ENCODE measurements around the gene BMP5.
"Not testable (repeated sequence)": the region's sequence is repeated elsewhere in the genome, so short reads cannot be mapped to it uniquely, and the experiment has no call there.

BMP5 gene

DNA sequence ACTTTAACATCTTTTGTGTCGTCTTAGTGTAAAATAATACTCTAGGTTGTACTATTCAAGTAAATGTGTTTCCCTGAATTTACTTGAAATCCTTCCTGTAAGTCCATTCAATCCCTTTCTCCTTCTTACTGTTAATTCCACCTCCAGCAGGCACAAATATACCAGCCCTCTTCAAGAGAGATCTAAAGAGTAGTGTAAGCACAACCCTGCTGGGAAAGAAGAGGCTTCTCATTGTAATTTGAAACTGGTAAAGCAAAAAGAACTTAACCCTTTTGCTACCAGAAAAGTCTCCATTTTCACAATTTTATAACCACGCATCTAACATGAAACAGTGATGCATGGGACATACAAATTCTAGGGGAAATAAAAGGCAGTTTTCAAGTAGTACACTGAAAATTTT, at the start of gene BMP5:
Gene BMP5 (minus strand): TSS at position 191 of the 400 bp plus-strand sequence. CDS start 725 bp downstream, outside the sequence.
- DNase-seq, result no peak

GRCh38 chr6:55922406-55922805, 47.0 kb upstream of the BMP5 start:
- no peak for DNase-seq

GRCh38 chr6:55919716-55920308, 44.4 kb upstream of the BMP5 start:
- DNase-seq, result no peak

DNA sequence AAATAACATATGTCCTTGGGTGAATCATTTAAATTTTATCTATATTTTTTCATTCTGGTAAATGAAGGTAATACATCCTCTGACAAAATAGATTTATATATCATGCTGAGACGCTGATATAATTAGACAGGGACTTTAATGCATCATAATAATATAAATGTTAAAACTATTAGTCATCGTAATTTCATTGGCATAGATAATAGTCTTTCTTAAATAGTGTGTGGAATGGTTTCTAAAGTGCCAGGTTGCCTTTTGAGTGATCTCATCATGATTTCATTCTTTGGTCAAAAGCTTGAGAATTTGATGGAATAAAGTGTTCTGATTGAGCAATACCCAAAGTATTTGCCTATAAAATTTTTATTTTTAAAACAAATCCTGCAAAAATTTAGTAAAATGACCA, 43.2 kb upstream of the BMP5 start:
- no peak for DNase-seq

GRCh38 chr6:55917751-55918415, 42.5 kb upstream of the BMP5 start:
- DNase-seq, result no peak

- no peak for DNase-seq
These were observed 40.8 kb upstream of the BMP5 start for GRCh38 chr6:55916188-55916587.

DNA sequence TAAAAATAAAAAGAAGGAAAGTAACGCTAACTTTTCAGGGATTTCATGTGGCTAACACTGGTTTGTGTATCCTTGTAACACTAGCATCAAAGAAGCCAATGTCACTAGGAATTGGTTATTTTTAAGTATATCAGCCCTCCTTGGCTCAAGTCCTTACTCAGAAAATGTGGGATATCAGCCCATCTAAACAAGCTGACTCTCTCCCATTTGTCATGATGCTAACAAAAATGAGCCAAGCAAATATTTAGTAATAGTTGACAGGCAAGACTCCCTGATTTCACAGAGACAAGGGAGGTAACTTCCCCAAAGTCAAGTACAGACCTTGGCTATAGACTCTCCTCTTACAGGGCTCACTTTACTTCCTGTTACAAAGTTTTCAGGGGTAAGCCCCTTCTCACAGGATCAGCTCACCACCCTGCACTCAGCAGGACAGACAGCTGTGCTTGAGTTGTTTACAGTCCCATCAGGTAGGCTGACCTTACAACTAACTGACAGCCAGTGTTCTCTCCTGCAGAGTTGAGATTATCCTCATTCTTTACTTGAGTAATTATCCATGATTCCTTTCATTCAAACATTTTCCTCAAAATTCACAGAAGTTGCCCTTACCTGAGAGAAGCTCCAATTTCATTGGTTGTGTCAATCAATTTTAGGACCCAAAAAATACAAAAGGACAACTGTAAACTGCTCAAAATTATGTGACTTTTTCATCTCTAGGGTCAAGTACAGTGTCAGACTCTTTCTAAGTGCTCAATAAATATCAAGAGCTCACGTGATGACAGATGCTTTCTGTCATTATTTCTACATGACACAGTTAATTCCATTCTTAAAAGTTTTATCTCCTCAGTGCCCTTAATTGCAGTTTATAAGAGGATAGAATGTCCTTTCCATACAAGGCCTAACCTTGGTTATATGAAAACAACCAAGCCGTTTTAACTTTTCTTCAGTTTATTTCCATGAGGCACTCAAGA, 38.1 kb upstream of the BMP5 start:
- no peak for DNase-seq

GRCh38 chr6:55910466-55910865, 35.1 kb upstream of the BMP5 start:
- not testable (repeated sequence) for DNase-seq

DNA sequence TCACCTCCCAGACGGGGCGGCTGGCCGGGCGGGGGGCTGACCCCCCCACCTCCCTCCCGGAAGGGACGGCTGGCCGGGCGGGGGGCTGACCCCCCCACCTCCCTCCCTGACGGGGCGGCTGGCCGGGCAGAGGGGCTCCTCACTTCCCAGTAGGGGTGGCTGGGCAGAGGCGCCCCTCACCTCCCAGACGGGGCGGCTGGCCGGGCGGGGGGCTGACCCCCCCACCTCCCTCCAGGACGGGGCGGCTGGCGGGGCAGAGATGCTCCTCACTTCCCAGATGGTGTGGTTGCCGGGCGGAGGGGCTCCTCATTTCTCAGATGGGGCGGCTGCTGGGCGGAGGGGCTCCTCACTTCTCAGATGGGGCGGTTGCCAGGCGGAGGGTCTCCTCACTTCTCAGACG, 34.5 kb upstream of the BMP5 start:
- DNase-seq, result not testable (repeated sequence)

GRCh38 chr6:55902796-55903195, 27.4 kb upstream of the BMP5 start:
- DNase-seq, result no peak

DNA sequence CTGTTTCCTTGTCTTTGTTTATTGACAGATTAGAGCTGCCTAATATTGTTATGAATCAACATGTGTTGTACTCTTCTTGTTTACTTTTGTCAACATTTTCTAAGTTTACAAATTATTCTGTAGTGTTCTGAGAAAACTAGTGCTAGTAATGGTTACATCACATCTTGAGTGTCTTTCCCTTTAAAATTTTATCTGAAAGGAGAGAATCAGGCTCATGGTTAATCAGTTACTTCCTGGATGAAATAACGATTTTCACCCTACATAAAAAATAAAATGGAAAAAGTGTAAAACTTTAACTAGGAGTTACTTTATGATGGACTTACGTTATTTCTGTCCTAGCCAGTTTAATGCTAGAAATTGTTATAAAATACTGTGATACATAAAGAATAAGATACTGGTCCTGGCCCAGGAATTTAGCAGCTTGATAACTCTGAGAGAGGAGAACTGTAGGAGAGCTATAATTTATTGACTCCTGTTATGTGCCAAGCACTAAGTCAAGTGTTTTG, 26.4 kb upstream of the BMP5 start:
- no peak for DNase-seq

DNA sequence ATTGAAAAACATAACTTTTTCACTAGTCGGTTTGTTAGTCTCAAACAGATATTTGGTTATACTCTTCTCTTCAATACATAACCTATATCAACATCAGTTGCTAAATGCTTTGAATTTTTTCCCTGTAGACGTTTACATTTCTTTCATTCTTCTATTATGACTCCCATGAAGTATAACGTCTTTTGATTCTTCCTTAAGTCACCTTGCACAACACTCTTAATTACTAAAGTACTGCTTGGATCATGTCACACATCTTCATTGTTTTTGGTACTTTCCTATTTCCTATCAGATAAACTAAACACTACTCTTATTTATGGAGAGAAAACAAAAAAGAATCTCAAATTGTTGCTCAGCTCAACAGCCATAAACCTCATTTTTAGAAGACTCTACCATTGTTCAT, 23.0 kb upstream of the BMP5 start:
- no peak for DNase-seq

DNA sequence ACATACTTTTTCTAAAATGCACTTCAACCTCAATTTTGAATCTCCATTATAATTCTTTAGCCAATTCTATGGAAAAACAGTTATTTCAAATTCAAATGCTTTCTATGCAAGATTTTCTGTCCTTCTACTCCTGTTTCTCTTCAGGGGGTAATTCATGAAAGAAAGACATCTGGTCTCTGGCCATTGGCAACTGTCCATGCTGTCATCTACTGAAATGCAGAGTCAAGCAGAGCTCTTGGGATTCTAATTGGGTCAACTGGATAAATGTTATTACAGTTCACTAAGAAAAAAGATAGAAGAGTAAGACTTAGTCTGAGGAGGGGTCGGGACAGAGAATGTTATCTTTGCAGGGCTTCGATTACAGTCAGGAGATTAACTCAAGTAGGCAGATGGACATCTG, 22.0 kb upstream of the BMP5 start:
- DNase-seq, result no peak

DNA sequence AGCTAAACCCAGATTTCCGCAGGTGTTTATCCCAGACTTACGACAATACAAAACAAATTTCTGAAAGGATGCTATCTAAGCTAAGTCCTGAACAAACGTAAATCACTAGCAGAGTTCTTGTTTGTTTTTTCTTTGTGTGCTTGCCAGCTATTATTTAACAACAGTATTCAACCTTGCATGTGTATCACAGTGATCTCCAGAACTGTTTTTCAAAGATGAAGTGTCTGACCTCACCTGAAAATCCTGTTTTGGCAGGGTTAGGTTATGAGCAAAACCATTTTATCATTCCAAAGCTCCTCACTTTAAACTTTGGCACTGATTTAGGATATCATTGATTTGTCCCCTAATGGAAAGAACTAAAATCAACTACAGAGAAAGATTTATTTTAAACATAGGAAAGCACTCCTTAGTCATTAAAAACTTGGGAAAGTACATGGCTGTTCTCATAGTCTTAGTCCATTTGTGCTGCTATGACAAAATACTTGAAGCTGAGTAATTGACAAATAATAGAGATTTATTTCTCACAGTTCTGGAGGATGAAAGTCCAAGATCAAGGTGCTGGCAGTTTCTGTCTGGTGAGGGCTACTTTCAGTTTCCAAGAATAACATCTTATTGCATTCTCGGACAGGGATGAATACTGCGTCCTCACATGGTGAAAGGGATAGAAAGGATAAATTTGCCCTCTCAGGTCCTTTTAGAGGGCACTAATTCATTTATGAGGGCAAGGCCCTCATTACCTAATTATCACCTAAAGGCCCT, 20.8 kb upstream of the BMP5 start:
- no peak for DNase-seq

GRCh38 chr6:55892749-55893357, 17.5 kb upstream of the BMP5 start:
- no peak for DNase-seq

DNA sequence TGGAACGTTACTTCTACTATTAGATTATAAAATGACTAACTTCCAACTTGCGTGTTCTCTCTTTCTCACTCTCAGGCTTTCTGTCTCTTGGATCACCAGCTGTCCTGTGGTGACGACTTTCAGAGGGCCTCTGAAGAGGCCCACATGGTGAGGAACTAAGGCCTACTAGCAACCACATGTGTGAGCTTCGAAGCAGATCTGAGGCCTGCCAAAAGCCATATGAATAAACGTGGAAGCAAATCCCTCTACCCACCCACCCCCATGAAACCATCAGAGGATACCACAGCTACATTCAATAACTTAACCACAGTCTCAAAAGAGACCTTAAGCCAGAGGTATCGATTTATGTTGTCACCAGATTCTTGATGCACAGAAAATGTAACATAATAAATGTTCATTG, 13.5 kb upstream of the BMP5 start:
- DNase-seq, result no peak

DNA sequence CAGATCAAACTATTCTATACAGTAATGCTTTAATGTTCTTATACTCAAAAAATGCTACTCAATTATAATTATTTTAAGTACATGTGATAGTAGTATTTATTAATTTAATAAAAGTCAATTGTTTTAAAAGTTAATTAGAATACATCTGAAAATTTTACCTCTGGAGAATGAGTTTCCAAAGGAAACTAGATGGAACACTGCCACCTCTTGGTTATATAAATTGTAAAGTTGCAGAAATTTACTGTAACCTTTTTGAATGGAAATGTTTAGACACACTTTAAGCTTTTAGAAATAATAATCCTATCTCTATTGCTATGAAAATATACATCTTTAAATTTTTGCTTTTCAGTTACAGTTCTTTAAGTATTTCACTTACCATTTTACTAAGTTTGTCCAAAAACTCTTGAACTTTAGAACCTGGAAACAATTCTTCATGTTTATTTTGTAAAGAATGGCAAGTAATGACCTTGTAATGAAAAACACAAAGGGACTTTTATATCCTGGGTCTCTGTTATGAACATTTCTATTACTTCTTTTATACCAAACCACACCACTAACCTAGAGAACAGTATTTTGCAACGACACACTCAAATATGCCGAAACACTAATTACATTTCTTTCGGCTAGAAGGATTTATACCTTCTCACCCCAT, 10.9 kb upstream of the BMP5 start:
- DNase-seq, result no peak

DNA sequence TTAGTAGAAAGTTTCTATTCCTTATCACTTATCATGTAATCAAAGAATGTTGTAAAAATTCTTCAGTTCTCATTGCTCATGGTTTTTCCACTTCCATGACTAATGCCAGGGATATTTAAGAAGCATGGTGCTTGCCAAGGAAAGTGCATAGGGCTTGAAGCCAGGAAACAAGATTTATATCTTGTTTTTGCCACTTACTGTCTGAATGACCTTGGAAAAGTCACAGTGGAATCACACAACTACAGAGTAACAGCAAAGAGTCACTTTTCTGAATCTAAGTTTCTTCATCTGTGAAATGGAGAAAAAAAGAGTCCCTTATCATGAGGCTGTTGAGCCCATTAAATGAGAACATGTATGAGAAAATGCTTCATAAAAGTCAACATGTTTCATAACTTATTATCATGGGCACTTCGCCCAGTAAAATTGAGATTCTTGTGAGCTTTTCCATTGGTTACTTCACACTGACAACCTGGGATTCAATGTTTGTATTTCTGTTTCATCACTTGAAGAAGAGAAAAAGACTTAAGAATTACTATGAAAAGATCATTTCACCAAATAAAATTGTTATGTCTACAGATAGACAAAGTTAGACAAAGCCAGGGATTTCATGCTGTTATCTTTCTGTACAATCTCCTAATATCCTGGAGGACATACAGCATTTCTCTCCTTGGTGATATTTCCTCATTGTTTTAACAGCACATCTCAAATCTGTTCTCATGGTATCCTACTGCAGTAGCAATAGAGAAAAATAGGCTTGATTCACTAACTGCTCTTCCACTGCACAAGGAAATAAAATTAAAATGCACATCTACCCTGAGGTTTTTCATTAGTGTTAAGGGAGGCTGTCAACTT, 7.6 kb upstream of the BMP5 start:
- DNase-seq, result no peak

GRCh38 chr6:55877283-55877682, 1.9 kb upstream of the BMP5 start:
- no peak for DNase-seq

GRCh38 chr6:55874316-55874715, 1.1 kb downstream of the BMP5 start:
- DNase-seq, result no peak

- DNase-seq, result no peak
These were observed 2.5 kb downstream of the BMP5 start for GRCh38 chr6:55872866-55873265.
